MM.1S (cell line): ENCODE results near the gene EIF4A3.

Experiments
- DNase-seq: peaks from one replicate; pipeline ENCODE4 v3.0.0-alpha.2; 2015
- H2AFZ ChIP-seq: fragments of 300-600 bp; sonication (generic); 2 replicates; pipeline ENCODE4 v1.6.0; 2016; ENCODE audit warnings: antibody characterized with exemption, low read length
- H3F3A ChIP-seq: fragments of 300-600 bp; sonication (generic); 2 replicates; pipeline ENCODE4 v1.6.1; 2016; ENCODE audit warnings: mild to moderate bottlenecking, antibody characterized with exemption, low read length, moderate library complexity, mixed read lengths; ENCODE audit not compliant: insufficient read depth
- H3K27ac ChIP-seq: fragments of 300-600 bp; sonication (generic); 2 replicates; pipeline ENCODE4 v1.5.1; 2016; ENCODE audit warnings: mild to moderate bottlenecking, low read length
- H3K27me3 ChIP-seq: fragments of 300-600 bp; sonication (generic); replicated peaks from 2 replicates; pipeline ENCODE4 v1.6.0; 2016; ENCODE audit warnings: low read length; ENCODE audit not compliant: insufficient read depth
- H3K36me3 ChIP-seq: fragments of 300-600 bp; sonication (generic); replicated peaks from 2 replicates; pipeline ENCODE4 v1.6.1; 2016; ENCODE audit warnings: mild to moderate bottlenecking, low read length, mixed read lengths; ENCODE audit not compliant: insufficient read depth
- H3K4me1 ChIP-seq: fragments of 300-600 bp; sonication (generic); 2 replicates; pipeline ENCODE4 v1.6.1; 2016; ENCODE audit warnings: low read length, mixed read lengths
- H3K4me2 ChIP-seq: fragments of 300-600 bp; sonication (generic); 2 replicates; pipeline ENCODE4 v1.6.0; 2016; ENCODE audit warnings: low read depth, low read length
- H3K4me3 ChIP-seq: fragments of 300-600 bp; sonication (generic); 2 replicates; pipeline ENCODE4 v1.5.1; 2016; ENCODE audit warnings: low read length, mixed read lengths
- H3K79me2 ChIP-seq: fragments of 300-600 bp; sonication (generic); 2 replicates; pipeline ENCODE4 v1.6.1; 2016; ENCODE audit warnings: mixed run types, low read length, mixed read lengths
- H3K9ac ChIP-seq: fragments of 300-600 bp; sonication (generic); 2 replicates; pipeline ENCODE4 v1.6.1; 2016; ENCODE audit warnings: low read length, mixed read lengths
- H3K9me2 ChIP-seq: fragments of 300-600 bp; sonication (generic); replicated peaks from 2 replicates; pipeline ENCODE4 v1.6.1; 2016; ENCODE audit warnings: mild to moderate bottlenecking, low read length, mixed read lengths; ENCODE audit not compliant: insufficient read depth
- H3K9me3 ChIP-seq: fragments of 300-600 bp; sonication (generic); replicated peaks from 2 replicates; pipeline ENCODE4 v1.6.1; 2016; ENCODE audit warnings: mild to moderate bottlenecking, low read length, mixed read lengths; ENCODE audit not compliant: insufficient read depth
- H4K20me1 ChIP-seq: fragments of 300-600 bp; sonication (generic); 2 replicates; pipeline ENCODE4 v1.6.1; 2016; ENCODE audit warnings: mild to moderate bottlenecking, low read length, moderate library complexity, mixed read lengths; ENCODE audit not compliant: insufficient read depth
- EZH2 ChIP-seq: fragments of 300-600 bp; sonication (generic); optimal IDR thresholded peaks from 2 replicates; pipeline ENCODE3; 2017; ENCODE audit warnings: low read depth, mild to moderate bottlenecking, antibody characterized with exemption, low read length, mixed read lengths
- EZH2phosphoT487 ChIP-seq: fragments of 300-600 bp; sonication (generic); IDR thresholded peaks from 2 replicates; pipeline ENCODE4 v1.6.1; 2018; ENCODE audit warnings: antibody characterized with exemption, low read length
- TF ChIP-seq, protein P1 (sequence below): fragments of 300-600 bp; sonication (generic); IDR thresholded peaks from 2 replicates; pipeline ENCODE4 v1.5.1; 2016; ENCODE audit warnings: antibody characterized with exemption, low read length, mixed read lengths

The EIF4A3 gene

DNA sequence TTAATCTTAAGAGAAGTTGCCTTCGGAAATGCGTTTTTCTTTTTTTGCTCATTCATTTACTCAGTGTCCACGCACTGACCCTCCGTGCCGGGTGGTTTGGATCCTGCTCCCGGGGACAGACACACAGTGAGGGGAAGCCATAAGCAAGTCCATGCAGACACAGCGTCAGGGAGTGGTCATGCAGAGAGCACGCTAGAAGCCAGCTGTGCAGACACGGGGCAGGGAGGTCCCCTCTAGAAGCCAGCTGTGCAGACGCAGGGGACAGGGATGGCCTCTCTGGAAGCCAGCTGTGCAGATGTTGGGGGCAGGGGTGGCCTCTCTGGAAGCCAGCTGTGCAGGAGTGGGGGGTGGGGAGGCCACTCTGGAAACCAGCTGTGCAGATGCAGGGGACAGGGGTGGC is 40.8 kb downstream of the EIF4A3 start:
- no peaks in the 10 kb centered on the region for H4K20me1 ChIP-seq
- no peaks in the 10 kb centered on the region for H3K9me3 ChIP-seq
- no peaks in the 10 kb centered on the region for H3K9me2 ChIP-seq
- DNase-seq = no peak
- TF ChIP-seq, protein P1, sequence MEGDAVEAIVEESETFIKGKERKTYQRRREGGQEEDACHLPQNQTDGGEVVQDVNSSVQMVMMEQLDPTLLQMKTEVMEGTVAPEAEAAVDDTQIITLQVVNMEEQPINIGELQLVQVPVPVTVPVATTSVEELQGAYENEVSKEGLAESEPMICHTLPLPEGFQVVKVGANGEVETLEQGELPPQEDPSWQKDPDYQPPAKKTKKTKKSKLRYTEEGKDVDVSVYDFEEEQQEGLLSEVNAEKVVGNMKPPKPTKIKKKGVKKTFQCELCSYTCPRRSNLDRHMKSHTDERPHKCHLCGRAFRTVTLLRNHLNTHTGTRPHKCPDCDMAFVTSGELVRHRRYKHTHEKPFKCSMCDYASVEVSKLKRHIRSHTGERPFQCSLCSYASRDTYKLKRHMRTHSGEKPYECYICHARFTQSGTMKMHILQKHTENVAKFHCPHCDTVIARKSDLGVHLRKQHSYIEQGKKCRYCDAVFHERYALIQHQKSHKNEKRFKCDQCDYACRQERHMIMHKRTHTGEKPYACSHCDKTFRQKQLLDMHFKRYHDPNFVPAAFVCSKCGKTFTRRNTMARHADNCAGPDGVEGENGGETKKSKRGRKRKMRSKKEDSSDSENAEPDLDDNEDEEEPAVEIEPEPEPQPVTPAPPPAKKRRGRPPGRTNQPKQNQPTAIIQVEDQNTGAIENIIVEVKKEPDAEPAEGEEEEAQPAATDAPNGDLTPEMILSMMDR = no peak
- TF ChIP-seq EZH2 (no peak), EZH2phosphoT487 (no peak)
- H3F3A ChIP-seq = no peaks in the 10 kb centered on the region
- no peaks in the 10 kb centered on the region for H3K4me1 ChIP-seq
- no peak overlapping the region for H2AFZ ChIP-seq
- no peaks in the 10 kb centered on the region for H3K79me2 ChIP-seq
- no peaks in the 10 kb centered on the region for H3K36me3 ChIP-seq
- H3K27me3 ChIP-seq = peaks cover 64% of the 10 kb centered on the region
- H3K27ac ChIP-seq = no peak overlapping the region
- no peak overlapping the region for H3K4me3 ChIP-seq
- no peak overlapping the region for H3K4me2 ChIP-seq
- no peak overlapping the region for H3K9ac ChIP-seq

DNA sequence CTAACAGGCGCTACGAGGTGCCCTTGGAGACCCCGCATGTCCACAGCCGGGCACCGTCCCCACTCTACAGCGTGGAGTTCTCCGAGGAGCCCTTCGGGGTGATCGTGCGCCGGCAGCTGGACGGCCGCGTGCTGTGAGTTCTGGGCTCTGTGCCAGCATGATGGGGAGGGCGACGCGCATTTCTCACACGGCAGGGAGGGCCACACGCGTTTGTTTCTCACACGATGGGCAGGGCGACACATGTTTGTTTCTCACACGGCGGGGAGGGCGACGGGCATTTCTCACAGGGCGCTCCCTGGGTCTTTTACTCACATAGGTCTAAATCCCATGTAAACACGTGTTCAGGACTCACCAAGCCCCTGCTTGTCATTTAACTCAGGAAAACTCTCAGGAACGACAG is 41.2 kb downstream of the EIF4A3 start:
- TF ChIP-seq EZH2 (no peak), EZH2phosphoT487 (no peak)
- TF ChIP-seq, protein P1 = no peak
- H2AFZ ChIP-seq = no peak overlapping the region
- no peaks in the 10 kb centered on the region for H3K9me2 ChIP-seq

DNA sequence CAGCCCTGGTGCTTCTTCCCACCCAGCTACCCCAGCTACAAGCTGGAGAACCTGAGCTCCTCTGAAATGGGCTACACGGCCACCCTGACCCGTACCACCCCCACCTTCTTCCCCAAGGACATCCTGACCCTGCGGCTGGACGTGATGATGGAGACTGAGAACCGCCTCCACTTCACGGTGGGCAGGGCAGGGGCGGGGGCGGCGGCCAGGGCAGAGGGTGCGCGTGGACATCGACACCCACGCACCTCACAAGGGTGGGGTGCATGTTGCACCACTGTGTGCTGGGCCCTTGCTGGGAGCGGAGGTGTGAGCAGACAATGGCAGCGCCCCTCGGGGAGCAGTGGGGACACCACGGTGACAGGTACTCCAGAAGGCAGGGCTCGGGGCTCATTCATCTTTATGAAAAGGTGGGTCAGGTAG is 42.0 kb downstream of the EIF4A3 start:
- H3F3A ChIP-seq = no peaks in the 10 kb centered on the region
- no peak overlapping the region for H3K4me3 ChIP-seq
- peaks cover 63% of the 10 kb centered on the region for H3K27me3 ChIP-seq
- H2AFZ ChIP-seq = no peak overlapping the region
- H3K9ac ChIP-seq = no peak overlapping the region
- DNase-seq = no peak
- no peaks in the 10 kb centered on the region for H3K9me2 ChIP-seq
- no peaks in the 10 kb centered on the region for H3K36me3 ChIP-seq
- H3K27ac ChIP-seq = no peak overlapping the region
- no peak overlapping the region for H3K4me2 ChIP-seq
- no peak for TF ChIP-seq EZH2phosphoT487
- TF ChIP-seq EZH2 = no peak
- no peaks in the 10 kb centered on the region for H3K9me3 ChIP-seq
- H3K79me2 ChIP-seq = no peaks in the 10 kb centered on the region
- no peaks in the 10 kb centered on the region for H4K20me1 ChIP-seq
- H3K4me1 ChIP-seq = peaks cover 4% of the 10 kb centered on the region; the same call in 1 of the 2 replicates

More for the DNA sequence above, 41.2 kb downstream of the EIF4A3 start:
- no peak for DNase-seq
- Histone ChIP-seq H3K79me2 (no peaks in the 10 kb centered on the region), H3K9me3 (no peaks in the 10 kb centered on the region), H3K27ac (no peak overlapping the region), H4K20me1 (no peaks in the 10 kb centered on the region), H3K4me1 (no peaks in the 10 kb centered on the region), H3K27me3 (peaks cover 63% of the 10 kb centered on the region), H3K4me2 (no peak overlapping the region), H3K4me3 (no peak overlapping the region), H3K9ac (no peak overlapping the region), H3F3A (no peaks in the 10 kb centered on the region), H3K36me3 (no peaks in the 10 kb centered on the region)

DNA sequence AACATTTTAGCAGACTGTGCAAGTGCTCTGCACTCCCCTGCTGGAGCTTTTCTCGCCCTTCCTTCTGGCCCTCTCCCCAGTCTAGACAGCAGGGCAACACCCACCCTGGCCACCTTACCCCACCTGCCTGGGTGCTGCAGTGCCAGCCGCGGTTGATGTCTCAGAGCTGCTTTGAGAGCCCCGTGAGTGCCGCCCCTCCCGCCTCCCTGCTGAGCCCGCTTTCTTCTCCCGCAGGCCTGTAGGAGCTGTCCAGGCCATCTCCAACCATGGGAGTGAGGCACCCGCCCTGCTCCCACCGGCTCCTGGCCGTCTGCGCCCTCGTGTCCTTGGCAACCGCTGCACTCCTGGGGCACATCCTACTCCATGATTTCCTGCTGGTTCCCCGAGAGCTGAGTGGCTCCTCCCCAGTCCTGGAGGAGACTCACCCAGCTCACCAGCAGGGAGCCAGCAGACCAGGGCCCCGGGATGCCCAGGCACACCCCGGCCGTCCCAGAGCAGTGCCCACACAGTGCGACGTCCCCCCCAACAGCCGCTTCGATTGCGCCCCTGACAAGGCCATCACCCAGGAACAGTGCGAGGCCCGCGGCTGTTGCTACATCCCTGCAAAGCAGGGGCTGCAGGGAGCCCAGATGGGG is 42.5 kb downstream of the EIF4A3 start:
- H3K27ac ChIP-seq = no peak overlapping the region
- H3K27me3 ChIP-seq = peaks cover 63% of the 10 kb centered on the region
- H3K79me2 ChIP-seq = no peaks in the 10 kb centered on the region
- H3K4me2 ChIP-seq = no peak overlapping the region
- no peaks in the 10 kb centered on the region for H3K9me2 ChIP-seq
- no peak overlapping the region for H3K4me3 ChIP-seq
- H3K9me3 ChIP-seq = no peaks in the 10 kb centered on the region
- peaks cover 4% of the 10 kb centered on the region; the same call in 1 of the 2 replicates for H3K4me1 ChIP-seq
- no peaks in the 10 kb centered on the region for H3K36me3 ChIP-seq
- H3K9ac ChIP-seq = no peak overlapping the region
- no peak for DNase-seq
- no peaks in the 10 kb centered on the region for H3F3A ChIP-seq
- no peak for TF ChIP-seq EZH2phosphoT487
- no peak for TF ChIP-seq EZH2
- TF ChIP-seq, protein P1 = no peak
- H4K20me1 ChIP-seq = no peaks in the 10 kb centered on the region
- H2AFZ ChIP-seq = no peak overlapping the region
